Body of pancreas (tissue), 4 donors: ENCODE data around the gene IPO11.

ENCODE experiments used
- CTCF ChIP-seq, 7 experiments: fragments of 450-650 bp in 4 of 7; fragments of 200-600 bp in 3 of 7; sonication (generic) in 3 of 7; IDR thresholded peaks; one replicate each; pipeline ENCODE4 v1.5.1; 2016 to 2019; ENCODE audit warnings: antibody characterized with exemption in 7 of 7
- POLR2A ChIP-seq, 3 donors: fragments of 450-650 bp; IDR thresholded peaks; one replicate each; pipeline ENCODE4 v1.6.1; 2016; ENCODE audit warnings: antibody characterized with exemption in 3 of 3, mild to moderate bottlenecking in 2 of 3

DNA sequence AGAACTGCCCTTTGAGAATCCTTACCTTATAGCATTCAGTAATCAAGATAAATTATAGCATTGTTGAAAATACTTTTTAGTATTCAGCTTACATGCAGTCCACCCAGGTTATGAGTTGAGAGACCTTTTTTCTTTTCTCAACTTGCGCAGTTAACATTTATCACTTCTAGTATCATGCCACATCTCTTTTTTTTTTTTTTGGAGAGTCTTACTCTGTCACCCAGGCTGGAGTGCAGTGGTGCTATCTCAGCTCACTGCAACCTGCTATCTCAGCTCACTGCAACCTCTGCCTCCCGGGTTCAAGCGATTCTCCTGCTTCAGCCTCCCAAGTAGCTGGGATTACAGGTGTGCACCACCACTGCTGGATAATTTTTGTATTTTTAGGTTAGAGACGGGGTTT, 195.1 kb downstream of the IPO11 start:
- TF ChIP-seq CTCF (IDR thresholded peaks at IDR 0.05) (no peak), POLR2A (IDR thresholded peaks at IDR 0.05) (no peak)
